Fibroblast of lung (primary cell): ENCODE data around the gene SPHK2. TPM values are rescaled to one million over a fixed set of nuclear protein-coding genes. Genes with fewer than 3 reads are reported as not detected.

Source experiments
- DNase-seq, 2 donors: peaks; one replicate each; pipeline versions ENCODE4 v3.0.0 to v3.0.0-alpha.2; 2010; ENCODE audit warnings: low read depth in 2 of 2
- H2AFZ ChIP-seq: 2 replicates; pipeline ENCODE4 v1.5.1; 2012; ENCODE audit warnings: low read length, control low read depth, inconsistent platforms
- H3K27ac ChIP-seq: 2 replicates; pipeline ENCODE4 v1.5.1; 2011; ENCODE audit warnings: low read length, control low read depth; ENCODE audit not compliant: insufficient read depth
- H3K27me3 ChIP-seq: 2 replicates; pipeline ENCODE4 v1.5.1; 2011; ENCODE audit warnings: mild to moderate bottlenecking, low read length; ENCODE audit not compliant: control insufficient read depth, insufficient read depth
- H3K36me3 ChIP-seq: 2 replicates; pipeline ENCODE4 v1.5.1; 2011; ENCODE audit warnings: low read length; ENCODE audit not compliant: control insufficient read depth, insufficient read depth
- H3K4me1 ChIP-seq: 2 replicates; pipeline ENCODE4 v1.5.1; 2011; ENCODE audit warnings: low read length; ENCODE audit not compliant: control insufficient read depth, insufficient read depth; ENCODE audit errors: extremely low read depth
- H3K4me2 ChIP-seq: 2 replicates; pipeline ENCODE4 v1.5.1; 2011; ENCODE audit warnings: low read length, control low read depth; ENCODE audit not compliant: insufficient read depth; ENCODE audit errors: extremely low read depth
- H3K4me3 ChIP-seq, 4 experiments: fragments of 200-600 bp in 1 of 4; sonication (generic) in 1 of 4; replicated peaks in 1 of 4; 2 replicates each; pipeline ENCODE4 v1.5.1; 2011 to 2016; ENCODE audit warnings: low read length in 4 of 4, low read depth in 3 of 4, mild to moderate bottlenecking in 3 of 4, control low read depth in 2 of 4, inconsistent platforms in 1 of 4, mixed read lengths in 1 of 4; ENCODE audit not compliant: insufficient read depth in 1 of 4; ENCODE audit errors: control extremely low read depth in 1 of 4
- H3K79me2 ChIP-seq: 2 replicates; pipeline ENCODE4 v1.5.1; 2012; ENCODE audit warnings: mild to moderate bottlenecking, low read length, inconsistent platforms; ENCODE audit not compliant: control insufficient read depth, insufficient read depth
- H3K9ac ChIP-seq: 2 replicates; pipeline ENCODE4 v1.5.1; 2011; ENCODE audit warnings: mild to moderate bottlenecking, low read length, control low read depth; ENCODE audit not compliant: insufficient read depth
- H3K9me3 ChIP-seq: 2 replicates; pipeline ENCODE4 v1.5.1; 2012; ENCODE audit warnings: low read depth, low read length; ENCODE audit not compliant: control insufficient read depth, insufficient read depth
- H4K20me1 ChIP-seq: 2 replicates; pipeline ENCODE4 v1.5.1; 2011; ENCODE audit warnings: low read length; ENCODE audit not compliant: control insufficient read depth, insufficient read depth; ENCODE audit errors: extremely low read depth
- EZH2 ChIP-seq: IDR thresholded peaks from 2 replicates; pipeline ENCODE4 v1.5.1; 2012; ENCODE audit warnings: low read length, control low read depth, mild to moderate bottlenecking; ENCODE audit errors: missing control alignments
- polyA plus RNA-seq, 2 donors: library from polyadenylated mRNA; depleted of rRNA in 1 of 2; stranded (reverse) in 1 of 2; unstranded in 1 of 2; fragments of >200 nt; gene quantifications; 2 replicates each; pipeline ENCODE4 v1.2.1, GENCODE V29; 2011 to 2012; ENCODE audit warnings: missing spikeins in 1 of 2
- total RNA-seq: library from RNA; depleted of rRNA; stranded (reverse); fragments of >200 nt; gene quantifications from 2 replicates; pipeline ENCODE4 v1.2.1, GENCODE V29; 2014
- TF ChIP-seq, protein P1 (sequence below), 2 donors: IDR thresholded peaks in 1 of 2; conservative IDR thresholded peaks in 1 of 2; 1 replicate in 1 of 2; 2 replicates in 1 of 2; pipeline ENCODE4 v1.5.1; 2011 to 2012; ENCODE audit warnings: low read length in 2 of 2, control low read depth in 1 of 2, inconsistent platforms in 1 of 2, low read depth in 1 of 2, mild to moderate bottlenecking in 1 of 2

The SPHK2 gene
- total and polyA plus RNA-seq, 2 donors (not counting 1 experiment from before 2014, with no cell fraction given), result 3.4 to 9.6 TPM

DNA sequence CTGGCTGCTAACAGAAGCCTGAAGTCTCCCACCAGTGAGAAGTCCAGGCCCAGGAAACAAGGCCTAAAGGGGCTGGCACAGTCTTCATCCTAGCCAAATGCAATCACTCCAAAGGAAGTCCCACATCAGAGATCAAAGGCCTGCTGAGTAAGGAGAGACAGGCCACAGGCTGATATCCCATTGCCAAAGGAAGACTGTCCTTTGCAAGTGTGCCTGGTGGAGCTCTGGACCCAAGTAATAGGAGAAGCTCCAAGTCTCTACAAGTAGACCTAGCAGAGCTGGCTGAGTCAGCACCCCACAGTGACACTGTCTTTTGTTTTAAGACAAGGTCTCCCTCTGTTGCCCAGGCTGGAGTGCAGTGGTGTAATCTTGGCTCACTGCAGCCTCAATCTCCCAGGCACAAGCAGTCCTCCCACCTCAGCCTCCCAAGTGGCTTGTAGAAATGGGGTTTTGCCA, 13.4 kb downstream of the SPHK2 start:
- Histone ChIP-seq H4K20me1 (no peaks in the 10 kb centered on the region), H2AFZ (no peak overlapping the region), H3K27me3 (no peaks in the 10 kb centered on the region), H3K9me3 (no peaks in the 10 kb centered on the region), H3K4me1 (peaks cover 40% of the 10 kb centered on the region), H3K4me3 (peak overlapping the region in 1 of 4 experiments; percentile 4), H3K79me2 (no peaks in the 10 kb centered on the region), H3K27ac (peak overlapping the region; percentile 43), H3K9ac (no peak overlapping the region), H3K4me2 (peak overlapping the region; percentile 13), H3K36me3 (peaks cover 2% of the 10 kb centered on the region)
- peak in 1 of 2 donors; percentile 51 for DNase-seq
- TF ChIP-seq, protein P1, sequence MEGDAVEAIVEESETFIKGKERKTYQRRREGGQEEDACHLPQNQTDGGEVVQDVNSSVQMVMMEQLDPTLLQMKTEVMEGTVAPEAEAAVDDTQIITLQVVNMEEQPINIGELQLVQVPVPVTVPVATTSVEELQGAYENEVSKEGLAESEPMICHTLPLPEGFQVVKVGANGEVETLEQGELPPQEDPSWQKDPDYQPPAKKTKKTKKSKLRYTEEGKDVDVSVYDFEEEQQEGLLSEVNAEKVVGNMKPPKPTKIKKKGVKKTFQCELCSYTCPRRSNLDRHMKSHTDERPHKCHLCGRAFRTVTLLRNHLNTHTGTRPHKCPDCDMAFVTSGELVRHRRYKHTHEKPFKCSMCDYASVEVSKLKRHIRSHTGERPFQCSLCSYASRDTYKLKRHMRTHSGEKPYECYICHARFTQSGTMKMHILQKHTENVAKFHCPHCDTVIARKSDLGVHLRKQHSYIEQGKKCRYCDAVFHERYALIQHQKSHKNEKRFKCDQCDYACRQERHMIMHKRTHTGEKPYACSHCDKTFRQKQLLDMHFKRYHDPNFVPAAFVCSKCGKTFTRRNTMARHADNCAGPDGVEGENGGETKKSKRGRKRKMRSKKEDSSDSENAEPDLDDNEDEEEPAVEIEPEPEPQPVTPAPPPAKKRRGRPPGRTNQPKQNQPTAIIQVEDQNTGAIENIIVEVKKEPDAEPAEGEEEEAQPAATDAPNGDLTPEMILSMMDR (conservative IDR thresholded peaks at IDR 0.05 in 1 of 2, IDR thresholded peaks at IDR 0.05 in 1 of 2; ENCODE audit: low read depth in 1 of 2, low read length in 2 of 2), result no peak
- TF ChIP-seq EZH2, result no peak

DNA sequence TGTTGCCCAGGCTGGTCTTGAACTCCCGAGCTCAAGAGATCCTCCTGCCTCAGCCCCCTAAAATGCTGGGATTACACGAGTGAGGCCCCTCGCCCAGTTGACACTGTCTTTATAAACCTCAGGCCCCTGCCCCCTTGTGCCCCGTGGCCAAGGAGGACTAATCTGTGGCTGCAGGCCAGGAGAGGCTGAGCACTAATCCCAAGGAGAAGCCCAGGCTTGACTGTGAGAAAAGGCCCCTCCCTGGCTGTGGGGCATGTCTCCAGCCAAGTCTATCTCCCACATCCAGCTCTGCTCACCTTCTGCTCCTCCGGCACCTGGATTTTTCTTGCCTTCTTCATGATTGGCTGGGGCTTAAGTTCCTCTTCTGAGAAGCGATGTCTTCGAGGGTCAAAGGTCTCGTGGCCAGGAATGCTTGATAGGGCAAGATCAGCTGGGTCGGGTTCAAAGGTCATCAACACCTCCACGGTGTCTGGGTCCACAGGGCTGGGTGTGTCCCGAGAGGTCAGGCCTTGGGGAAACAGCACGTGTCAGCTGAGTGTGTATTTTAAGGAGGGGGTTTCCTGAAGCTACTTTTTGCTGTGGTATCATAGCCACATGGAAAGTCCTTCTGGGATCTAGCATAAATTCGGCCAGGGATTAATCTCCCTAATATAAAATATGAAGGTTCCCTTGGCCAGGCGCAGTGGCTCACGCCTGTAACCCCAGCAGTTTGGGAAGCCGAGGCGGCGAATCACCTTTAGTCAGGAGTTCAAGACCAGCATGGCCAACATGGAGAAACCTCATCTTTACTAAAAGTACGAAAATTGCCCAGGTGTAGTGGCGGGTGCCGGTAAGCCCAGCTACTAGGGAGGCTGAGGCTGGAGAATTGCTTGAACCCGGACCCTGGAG, 14.1 kb downstream of the SPHK2 start:
- peak overlapping the region in 2 of 4 experiments; percentile 37 to 46 for H3K4me3 ChIP-seq
- peaks cover 41% of the 10 kb centered on the region for H3K4me1 ChIP-seq
- no peak for DNase-seq
- peak overlapping the region; percentile 99 for H3K4me2 ChIP-seq
- H3K36me3 ChIP-seq, result peaks cover 2% of the 10 kb centered on the region
- no peaks in the 10 kb centered on the region for H3K27me3 ChIP-seq
- peak overlapping the region; percentile 77 for H3K27ac ChIP-seq
- no peak overlapping the region for H3K9ac ChIP-seq
- H3K9me3 ChIP-seq, result no peaks in the 10 kb centered on the region
- H4K20me1 ChIP-seq, result no peaks in the 10 kb centered on the region
- no peaks in the 10 kb centered on the region for H3K79me2 ChIP-seq
- no peak overlapping the region for H2AFZ ChIP-seq
- TF ChIP-seq EZH2, result no peak
- TF ChIP-seq, protein P1 (conservative IDR thresholded peaks at IDR 0.05 in 1 of 2, IDR thresholded peaks at IDR 0.05 in 1 of 2; ENCODE audit: low read depth in 1 of 2, low read length in 2 of 2), result no peak

DNA sequence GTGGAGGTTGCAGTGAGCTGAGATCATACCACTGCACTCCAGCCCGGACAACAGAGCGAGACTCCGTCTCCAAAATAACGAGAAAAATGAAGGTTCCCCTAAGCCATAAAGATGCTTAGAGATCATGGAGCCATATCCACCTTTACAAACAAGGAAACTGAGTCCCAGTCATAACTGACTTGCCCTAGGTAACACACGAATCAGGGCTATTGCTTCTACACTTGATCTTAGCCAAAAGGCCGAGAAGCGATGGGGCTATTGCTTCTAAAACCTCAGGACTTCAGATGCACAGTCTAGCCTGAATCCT, 14.7 kb downstream of the SPHK2 start:
- peak overlapping the region; percentile 53 for H3K9ac ChIP-seq

More for the DNA sequence above, 14.7 kb downstream of the SPHK2 start:
- no peak for DNase-seq
- Histone ChIP-seq H3K4me1 (peaks cover 43% of the 10 kb centered on the region), H2AFZ (peak overlapping the region; percentile 80), H3K27ac (peak overlapping the region; percentile 77), H3K4me2 (peak overlapping the region; percentile 99), H3K27me3 (no peaks in the 10 kb centered on the region), H3K36me3 (peaks cover 2% of the 10 kb centered on the region), H4K20me1 (no peaks in the 10 kb centered on the region), H3K79me2 (no peaks in the 10 kb centered on the region), H3K4me3 (peak overlapping the region; percentile 20 to 46 (median 34)), H3K9me3 (no peaks in the 10 kb centered on the region)
- no peak for TF ChIP-seq EZH2
- TF ChIP-seq, protein P1 (conservative IDR thresholded peaks at IDR 0.05 in 1 of 2, IDR thresholded peaks at IDR 0.05 in 1 of 2; ENCODE audit: low read depth in 1 of 2, low read length in 2 of 2), result no peak
